NCI-H1436 treated with DMSO at 0.1 percent for 48 hours (cell line): ENCODE results near the gene IRF2.
"Not testable (repeated sequence)": the region's sequence is repeated elsewhere in the genome, so short reads cannot be mapped to it uniquely, and the experiment has no call there.

Source experiments
- DNase-seq: peaks from one replicate; lab custom pipeline; 2025; lab: John Stamatoyannopoulos, UW

Gene IRF2

DNA sequence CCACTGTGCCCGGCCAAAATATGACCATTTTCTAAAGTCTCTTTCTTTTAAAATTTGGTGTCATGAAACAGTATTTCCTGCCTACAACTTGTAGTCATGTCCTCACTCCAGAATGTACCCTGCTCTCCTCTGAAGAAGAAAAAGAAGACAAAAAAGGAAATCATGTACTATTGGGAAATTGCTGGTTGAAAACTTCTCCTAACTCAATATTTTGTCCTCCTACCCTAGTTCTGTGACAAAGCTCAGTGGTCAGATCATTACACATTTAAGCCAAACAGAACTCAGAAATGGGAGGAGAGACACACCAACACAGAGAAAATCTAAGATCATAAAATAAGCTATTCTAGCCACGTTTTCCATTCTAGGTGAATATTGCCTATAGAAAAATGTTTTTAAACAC lies 127.7 kb downstream of the IRF2 start:
- DNase-seq = no peak

DNA sequence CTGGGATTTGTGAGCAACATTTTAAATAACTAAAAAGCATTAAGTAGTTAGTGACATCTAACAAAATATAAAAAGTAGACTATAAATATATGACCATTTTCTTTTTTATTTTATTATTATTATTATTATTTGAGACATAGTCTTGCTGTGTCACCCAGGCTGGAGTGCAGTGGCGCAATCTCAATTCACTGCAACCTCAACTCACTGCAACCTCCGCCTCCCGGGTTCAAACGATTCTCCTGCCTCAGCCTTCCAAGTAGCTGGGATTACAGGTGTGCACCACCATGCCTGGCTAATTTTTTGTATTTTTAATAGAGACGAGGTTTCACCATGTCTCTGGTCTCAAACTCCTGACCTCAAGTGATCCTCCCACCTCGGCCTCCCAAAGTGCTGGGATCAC lies 128.1 kb downstream of the IRF2 start:
- DNase-seq = not testable (repeated sequence)

DNA sequence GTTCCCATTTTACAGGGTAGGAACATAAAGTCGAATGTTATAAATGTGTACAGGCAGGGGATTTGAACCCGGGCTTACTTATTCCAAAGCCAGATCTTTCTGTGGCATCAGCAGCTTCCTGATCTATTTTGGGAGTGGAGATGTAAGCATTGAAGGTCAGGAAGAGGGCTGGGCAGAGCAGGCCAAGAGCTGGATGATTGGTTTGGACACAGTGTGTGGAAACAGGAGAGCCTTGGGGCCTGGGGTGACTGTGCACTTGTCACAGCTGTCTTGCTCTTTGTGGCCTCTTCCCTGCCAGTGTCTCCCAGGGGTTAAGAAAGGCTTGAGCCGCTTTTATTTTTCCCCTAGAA lies 128.8 kb downstream of the IRF2 start:
- no peak for DNase-seq

DNA sequence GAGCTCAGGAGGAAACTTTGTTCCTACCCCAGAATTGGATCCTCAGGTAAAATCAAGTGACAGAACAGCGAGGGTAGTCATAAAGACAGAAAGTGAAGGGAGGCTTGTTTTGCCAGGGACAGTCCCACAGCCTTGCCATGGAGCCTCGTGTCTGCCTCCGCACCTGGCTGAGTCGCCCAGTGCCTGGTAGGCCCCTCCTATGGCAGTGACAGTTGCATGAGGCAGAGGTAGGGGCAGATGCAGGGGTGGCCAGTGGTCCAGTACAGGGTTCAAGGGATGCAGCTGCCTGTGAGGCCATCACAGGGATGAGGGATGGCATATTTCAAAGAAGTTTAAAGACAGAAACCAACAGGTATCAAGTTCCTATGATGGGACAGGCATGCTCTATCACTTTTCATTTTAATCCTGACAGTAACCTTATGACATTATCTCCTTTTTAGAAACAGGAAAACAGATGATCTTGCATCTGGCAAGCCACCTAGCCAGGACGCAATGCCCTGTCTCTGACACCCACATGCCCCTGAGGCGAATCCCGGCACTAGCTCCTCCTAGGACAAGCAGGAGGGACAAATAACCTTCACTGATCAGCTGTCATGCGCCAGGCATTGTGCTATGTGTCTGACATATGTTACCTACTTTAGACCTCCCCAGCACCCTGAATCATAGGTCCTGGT lies 129.3 kb downstream of the IRF2 start:
- no peak for DNase-seq

DNA sequence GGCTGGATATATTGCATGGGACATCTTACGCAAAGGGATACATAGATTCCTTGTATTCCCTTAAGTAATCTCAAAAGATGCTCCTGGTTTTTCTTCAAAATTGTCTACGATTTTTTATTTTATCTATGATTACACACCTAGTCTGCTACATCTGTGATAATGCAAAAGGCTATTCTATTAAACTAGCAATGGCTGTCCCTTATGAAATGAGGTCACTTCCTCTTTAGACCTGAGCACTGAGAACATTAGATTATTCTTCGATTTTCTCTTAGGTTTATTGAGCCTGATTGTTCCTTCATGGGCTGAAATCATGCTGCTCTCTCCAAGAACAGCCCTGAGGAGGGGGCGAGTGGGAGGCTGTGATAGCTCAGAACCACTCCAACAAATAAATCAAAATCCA lies 129.9 kb downstream of the IRF2 start:
- no peak for DNase-seq

DNA sequence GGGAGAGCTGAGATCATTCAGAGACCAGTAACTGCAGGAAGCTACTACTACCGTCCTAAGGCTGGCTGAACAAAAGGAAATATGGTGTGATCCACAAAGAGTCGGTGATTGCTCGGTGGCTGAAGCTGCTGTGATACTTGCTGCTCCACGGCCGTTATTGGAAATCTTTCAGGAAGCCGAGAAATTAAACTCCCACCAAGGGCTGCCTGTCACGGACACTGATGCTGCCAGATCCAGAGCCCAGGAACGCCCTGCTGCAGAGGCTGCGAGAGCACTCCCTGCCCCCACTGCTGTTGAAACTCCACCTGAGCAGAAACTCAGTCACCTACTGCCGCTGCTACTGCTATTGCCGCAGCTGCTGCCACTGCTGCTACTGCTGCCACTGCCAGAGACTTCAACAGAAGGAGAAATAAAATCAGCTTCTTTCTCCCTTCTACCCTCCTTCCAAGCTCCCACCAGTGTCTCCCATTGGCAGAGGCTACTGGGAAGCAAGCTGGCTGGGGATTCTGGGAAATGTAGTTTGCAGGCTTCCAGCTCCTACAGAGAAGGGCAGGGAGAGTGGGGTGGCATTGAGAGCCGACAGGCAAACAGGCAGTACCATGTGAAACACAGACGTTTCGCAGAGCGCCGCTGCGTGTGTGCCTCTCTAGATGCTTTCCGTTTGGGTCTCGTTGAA lies 130.7 kb downstream of the IRF2 start:
- peak; percentile 21 for DNase-seq

DNA sequence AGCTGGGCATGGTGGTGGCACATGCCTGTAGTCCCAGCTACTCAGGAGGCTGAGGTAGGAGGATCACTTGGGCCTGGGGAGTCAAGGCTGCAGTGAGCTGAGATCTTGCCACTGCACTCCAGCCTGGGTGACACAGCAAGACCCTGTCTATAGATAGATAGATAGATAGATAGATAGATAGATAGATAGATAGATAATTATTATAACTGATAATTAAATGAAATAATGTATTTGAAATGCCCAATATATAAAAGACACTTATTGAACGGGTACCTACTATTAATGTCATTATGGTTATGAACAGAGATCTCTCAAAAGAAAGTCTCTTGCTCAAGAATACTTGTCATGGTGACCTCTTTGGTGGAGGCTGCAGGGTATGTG lies 131.5 kb downstream of the IRF2 start:
- DNase-seq = not testable (repeated sequence)

DNA sequence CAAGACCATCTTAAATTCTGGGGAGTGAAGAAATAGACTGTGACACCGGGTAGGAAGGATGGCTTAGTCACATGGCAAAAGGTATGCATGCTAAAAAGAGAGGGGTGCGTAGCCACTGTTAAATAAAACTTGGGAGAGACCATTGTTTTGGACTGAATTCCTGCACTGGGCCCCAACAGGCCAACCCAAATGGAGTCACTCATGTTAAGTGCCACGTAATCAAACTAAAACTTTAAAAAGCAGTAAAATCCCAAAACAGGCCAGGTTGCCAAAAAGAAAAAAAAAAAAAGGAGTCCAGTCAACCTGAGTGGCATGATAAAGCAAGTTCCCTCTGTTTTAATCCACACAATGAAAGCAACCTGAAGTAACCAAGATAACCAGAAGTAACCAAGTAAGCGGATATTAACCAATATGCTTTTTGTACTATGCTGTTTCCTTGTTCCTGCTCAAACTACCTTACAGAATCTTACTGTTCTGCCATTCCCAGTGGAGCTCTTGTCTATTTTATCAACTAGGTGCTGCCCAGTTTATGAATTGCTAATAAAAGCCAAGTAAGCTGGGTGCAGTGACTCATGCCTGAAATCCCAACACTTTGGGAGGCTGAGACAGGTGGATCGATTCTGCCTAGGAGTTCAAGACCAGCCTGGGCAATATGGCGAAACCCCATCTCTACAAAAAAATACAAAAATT lies 132.0 kb downstream of the IRF2 start:
- DNase-seq = no peak

DNA sequence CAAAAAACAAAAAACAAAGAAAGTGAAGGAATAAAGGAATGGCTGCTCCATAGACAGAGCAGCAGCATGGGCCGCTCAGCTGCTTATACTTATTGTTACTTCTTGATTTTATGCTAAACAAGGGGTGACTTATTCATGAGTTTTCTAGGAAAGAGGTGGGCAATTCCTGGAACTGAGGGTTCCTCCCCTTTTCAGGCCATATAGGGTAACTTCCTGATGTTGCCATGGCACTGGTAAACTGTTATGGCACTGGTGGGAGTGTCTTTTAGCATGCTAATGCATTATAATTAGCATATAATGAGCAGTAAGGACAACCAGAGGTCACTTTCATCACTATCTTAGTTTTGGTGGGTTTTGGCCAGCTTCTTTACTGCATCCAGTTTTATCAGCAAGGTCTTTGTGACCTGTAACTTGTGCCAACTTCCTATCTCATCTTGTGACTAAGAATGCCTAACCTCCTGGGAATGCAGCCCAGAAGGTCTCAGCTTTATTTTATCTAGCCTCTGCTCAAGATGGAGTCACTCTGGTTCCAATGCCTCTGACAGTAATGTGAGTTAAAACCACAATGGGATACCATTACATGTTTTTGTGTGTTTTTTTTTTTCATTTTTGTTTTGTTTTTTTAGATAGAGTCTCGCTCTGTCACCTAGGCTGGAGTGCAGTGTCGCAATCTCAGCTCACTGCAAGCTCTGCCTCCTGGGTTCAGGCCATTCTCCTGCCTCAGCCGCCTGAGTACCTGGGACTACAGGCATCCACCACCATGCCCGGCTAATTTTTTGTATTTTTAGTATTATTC lies 134.8 kb downstream of the IRF2 start:
- DNase-seq = not testable (repeated sequence)

DNA sequence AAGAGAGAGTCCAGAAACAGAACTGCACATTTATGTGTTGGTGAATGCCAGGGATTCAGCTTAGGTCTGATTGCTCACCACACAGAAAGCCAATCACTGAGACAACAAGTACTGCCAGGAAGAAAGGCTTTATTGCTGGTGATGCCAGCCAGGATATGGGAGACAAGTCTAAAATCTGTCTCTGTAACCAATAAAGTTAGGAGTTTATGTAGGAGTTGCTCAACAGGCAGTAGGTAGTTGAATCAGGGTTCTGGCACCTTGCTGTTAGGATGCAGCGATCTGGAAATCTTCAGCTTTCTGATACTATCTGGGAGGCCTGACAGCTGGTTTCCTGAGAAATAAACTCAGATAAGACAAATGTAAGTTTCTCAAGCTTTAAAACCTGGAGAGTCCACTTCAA lies 136.4 kb downstream of the IRF2 start:
- DNase-seq = no peak
